Gastroesophageal sphincter (tissue), 4 donors: Measurements from ENCODE around the gene THAP11. TPM values are rescaled to one million over a fixed set of nuclear protein-coding genes. Genes with fewer than 3 reads are reported as not detected.

Source experiments
- ATAC-seq: fragments of 150-250 bp; one replicate; pipeline ENCODE4 v1.9.1; 2016; ENCODE audit warnings: mild to moderate bottlenecking, moderate library complexity
- H3K27ac ChIP-seq, 4 donors: fragments of 200-600 bp; sonication (generic) in 3 of 4; 1 replicate in 3 of 4; 2 replicates in 1 of 4; pipeline ENCODE4 v1.5.1; 2016 to 2019
- H3K27me3 ChIP-seq: fragments of 200-600 bp; sonication (generic); one replicate; pipeline ENCODE4 v1.5.1; 2019
- H3K36me3 ChIP-seq, 2 donors: fragments of 200-600 bp; sonication (generic); one replicate each; pipeline ENCODE4 v1.5.1; 2019; ENCODE audit warnings: control low read depth in 1 of 2
- H3K4me1 ChIP-seq, 3 donors: fragments of 200-600 bp; sonication (generic); 1 replicate in 2 of 3; 2 replicates in 1 of 3; pipeline ENCODE4 v1.5.1; 2016 to 2019; ENCODE audit warnings: control low read depth in 2 of 3
- H3K4me3 ChIP-seq, 2 donors: fragments of 200-600 bp; sonication (generic); one replicate each; pipeline ENCODE4 v1.5.1; 2019; ENCODE audit warnings: mild to moderate bottlenecking in 1 of 2, moderate library complexity in 1 of 2
- H3K9me3 ChIP-seq, 3 donors: fragments of 200-600 bp; sonication (generic); one replicate each; pipeline ENCODE4 v1.5.1; 2017 to 2019; ENCODE audit warnings: control low read depth in 2 of 3
- EP300 ChIP-seq: sonication (generic); formaldehyde crosslinking; IDR thresholded peaks from one replicate; pipeline ENCODE4 v1.6.1; 2017; ENCODE audit warnings: antibody characterized with exemption, mild to moderate bottlenecking
- POLR2A ChIP-seq, 2 donors: fragments of 450-650 bp; IDR thresholded peaks; one replicate each; pipeline ENCODE4 v1.6.1; 2017; ENCODE audit warnings: antibody characterized with exemption in 2 of 2, mild to moderate bottlenecking in 2 of 2, moderate library complexity in 1 of 2
- POLR2AphosphoS5 ChIP-seq: sonication (generic); formaldehyde crosslinking; IDR thresholded peaks from one replicate; pipeline ENCODE4 v1.6.1; 2017; ENCODE audit warnings: antibody characterized with exemption
- WGBS, 2 donors: methylation state at CpG; one replicate each; pipeline ENCODE4 v1.1.5; 2018; ENCODE audit warnings: low coverage in 1 of 2; 5-methylcytosine and 5-hydroxymethylcytosine counted together
- total RNA-seq, 4 donors: library from RNA; depleted of rRNA; stranded (reverse); fragments of >200 nt; gene quantifications; one replicate each; pipeline ENCODE4 v1.1.0, GENCODE V29; 2016
- TF ChIP-seq, protein P1 (sequence below), 4 experiments: fragments of 200-600 bp in 2 of 4; fragments of 450-650 bp in 2 of 4; sonication (generic) in 1 of 4; IDR thresholded peaks; one replicate each; pipeline ENCODE4 v1.5.1; 2017 to 2019; ENCODE audit warnings: antibody characterized with exemption in 4 of 4, mild to moderate bottlenecking in 2 of 4, moderate library complexity in 2 of 4

Gene THAP11
- total RNA-seq, 4 donors from 2014 or later: 52.6 to 78.0 (median 76.0) TPM

DNA sequence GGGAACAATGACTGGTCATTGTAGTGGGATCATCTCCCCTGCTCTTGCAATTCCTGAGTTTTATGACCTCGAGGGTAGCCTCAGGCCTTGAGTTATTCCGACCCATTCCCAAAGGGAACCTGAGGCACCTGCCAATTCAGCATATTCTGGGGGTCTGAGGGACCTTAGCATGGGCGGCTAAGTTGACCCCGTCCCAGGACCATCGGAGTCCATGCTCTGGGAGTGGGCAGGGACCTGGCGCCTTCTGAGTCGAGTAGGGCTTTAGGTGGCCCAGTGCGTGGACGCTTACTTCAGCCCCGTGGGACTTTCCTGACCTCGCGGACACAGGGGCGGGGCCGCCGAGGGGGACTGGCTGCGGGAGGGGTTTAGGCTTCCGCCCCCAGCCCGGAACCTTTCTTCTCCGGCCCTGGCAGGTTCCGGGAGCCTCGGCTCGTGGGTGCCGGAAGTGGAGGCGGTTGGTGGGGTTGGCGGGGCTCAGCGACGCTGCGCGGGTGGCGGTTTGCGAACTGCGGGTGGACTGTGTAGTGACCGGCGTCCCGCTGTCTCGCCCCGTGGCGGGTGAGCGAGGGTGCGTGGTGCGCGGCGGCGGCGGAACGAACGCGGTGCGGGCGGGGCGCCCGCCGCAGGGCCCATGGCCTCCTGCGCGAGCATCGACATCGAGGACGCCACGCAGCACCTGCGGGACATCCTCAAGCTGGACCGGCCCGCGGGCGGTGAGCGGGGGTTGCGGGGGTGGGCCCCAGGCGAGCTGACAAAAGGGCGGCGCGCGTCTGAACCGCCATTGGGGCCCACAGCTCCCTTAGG, 30.7 kb downstream of the THAP11 start, which contains the start of gene EDC4:
EDC4 (plus strand) TSS at position 422 of the 804 bp plus-strand sequence; CDS start at position 632, 210 bp downstream.
- Histone ChIP-seq H3K9me3 (no peaks in the 10 kb centered on the region), H3K27me3 (no peaks in the 10 kb centered on the region), H3K4me3 (peak within 1 kb of the TSS; percentile 65 to 99), H3K36me3 (peaks cover 0 to 70% of the 10 kb centered on the region in 2 donors), H3K4me1 (peaks cover 3 to 46% (median 22%) of the 10 kb centered on the region in 3 donors), H3K27ac (peak within 1 kb of the TSS; percentile 41 to 89 (median 86))
- TF ChIP-seq POLR2A (IDR thresholded peaks at IDR 0.05) (peak; percentile 65 to 78), EP300 (no peak), POLR2AphosphoS5 (peak; percentile 90)
- TF ChIP-seq, protein P1, sequence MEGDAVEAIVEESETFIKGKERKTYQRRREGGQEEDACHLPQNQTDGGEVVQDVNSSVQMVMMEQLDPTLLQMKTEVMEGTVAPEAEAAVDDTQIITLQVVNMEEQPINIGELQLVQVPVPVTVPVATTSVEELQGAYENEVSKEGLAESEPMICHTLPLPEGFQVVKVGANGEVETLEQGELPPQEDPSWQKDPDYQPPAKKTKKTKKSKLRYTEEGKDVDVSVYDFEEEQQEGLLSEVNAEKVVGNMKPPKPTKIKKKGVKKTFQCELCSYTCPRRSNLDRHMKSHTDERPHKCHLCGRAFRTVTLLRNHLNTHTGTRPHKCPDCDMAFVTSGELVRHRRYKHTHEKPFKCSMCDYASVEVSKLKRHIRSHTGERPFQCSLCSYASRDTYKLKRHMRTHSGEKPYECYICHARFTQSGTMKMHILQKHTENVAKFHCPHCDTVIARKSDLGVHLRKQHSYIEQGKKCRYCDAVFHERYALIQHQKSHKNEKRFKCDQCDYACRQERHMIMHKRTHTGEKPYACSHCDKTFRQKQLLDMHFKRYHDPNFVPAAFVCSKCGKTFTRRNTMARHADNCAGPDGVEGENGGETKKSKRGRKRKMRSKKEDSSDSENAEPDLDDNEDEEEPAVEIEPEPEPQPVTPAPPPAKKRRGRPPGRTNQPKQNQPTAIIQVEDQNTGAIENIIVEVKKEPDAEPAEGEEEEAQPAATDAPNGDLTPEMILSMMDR (IDR thresholded peaks at IDR 0.05): peak in 1 of 4 experiments; percentile 22
- peak; percentile 91 for ATAC-seq
- WGBS, 2 donors: 20% methylated on average over 1 of the region's 72 CpGs; no CpG with 5 or more reads in 1 of the 2 donors

DNA sequence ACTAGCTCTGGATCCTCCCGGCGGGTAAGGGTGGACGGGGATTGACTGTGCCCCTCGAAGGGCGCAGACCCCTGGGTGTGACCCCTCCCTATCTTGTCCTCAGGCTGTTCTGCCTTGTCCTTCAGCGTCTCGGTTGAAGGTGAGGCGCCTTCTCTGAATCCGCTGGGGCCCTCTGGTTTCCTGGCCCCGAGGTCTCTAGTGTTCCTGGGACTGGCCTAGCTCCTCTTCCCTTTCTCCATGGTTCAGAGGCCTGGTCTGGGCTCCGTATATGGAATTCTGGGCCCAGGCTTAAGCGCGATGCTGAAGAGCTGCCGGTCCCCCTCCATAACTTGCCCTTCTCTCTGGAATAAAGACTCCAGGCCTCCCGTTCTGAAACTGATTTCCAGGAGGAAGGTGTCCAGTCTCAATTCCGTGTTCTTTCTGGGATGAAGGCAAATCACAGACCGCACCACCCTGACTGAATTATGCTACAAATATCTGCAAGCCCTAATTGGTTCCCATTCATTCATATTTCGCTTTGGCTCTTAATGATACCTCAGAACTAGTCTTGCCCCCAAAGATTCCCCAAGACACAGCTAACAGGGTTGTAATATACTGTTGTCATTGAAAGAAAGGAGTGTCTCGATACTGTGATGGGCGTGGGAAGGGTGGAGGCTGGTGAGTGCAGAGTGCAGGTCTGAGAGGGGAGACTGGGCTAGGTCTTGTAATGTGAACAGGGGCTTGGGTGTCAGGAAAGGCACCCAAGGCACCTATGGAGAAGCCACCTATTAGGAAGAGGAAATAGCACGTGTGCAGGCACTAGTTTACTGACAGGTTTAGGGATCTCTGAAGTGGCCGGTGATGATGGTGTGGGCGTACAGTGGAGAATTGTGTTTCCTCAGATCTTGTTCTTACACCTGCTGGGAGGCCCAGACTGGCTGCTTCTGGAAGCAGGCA, 31.6 kb downstream of the THAP11 start:
- Histone ChIP-seq H3K27me3 (no peaks in the 10 kb centered on the region), H3K36me3 (peaks cover 0 to 70% of the 10 kb centered on the region in 2 donors), H3K4me3 (peak overlapping the region; percentile 65 to 99), H3K9me3 (no peaks in the 10 kb centered on the region), H3K27ac (peak overlapping the region; percentile 41 to 89 (median 86)), H3K4me1 (peaks cover 3 to 46% (median 22%) of the 10 kb centered on the region in 3 donors)
- ATAC-seq: no peak
- 18 to 24% methylated on average over 9 of the region's 23 CpGs for WGBS, 2 donors
- TF ChIP-seq POLR2AphosphoS5 (no peak), POLR2A (IDR thresholded peaks at IDR 0.05) (no peak), EP300 (no peak)
- TF ChIP-seq, protein P1 (IDR thresholded peaks at IDR 0.05): no peak

GRCh38 chr16:67874372-67874771, 32.3 kb downstream of the THAP11 start:
- Histone ChIP-seq H3K27me3 (no peaks in the 10 kb centered on the region), H3K4me1 (peaks cover 3 to 46% (median 22%) of the 10 kb centered on the region in 3 donors), H3K9me3 (no peaks in the 10 kb centered on the region), H3K36me3 (peaks cover 0 to 70% of the 10 kb centered on the region in 2 donors), H3K4me3 (peak overlapping the region in 1 of 2 donors; percentile 99), H3K27ac (no peak overlapping the region)
- no peak for ATAC-seq
- WGBS, 2 donors: 83% methylated on average over 1 of the region's 3 CpGs; no CpG with 5 or more reads in 1 of the 2 donors
- no peak for TF ChIP-seq POLR2A (IDR thresholded peaks at IDR 0.05)
- TF ChIP-seq, protein P1 (IDR thresholded peaks at IDR 0.05): no peak
- no peak for TF ChIP-seq POLR2AphosphoS5
- TF ChIP-seq EP300: no peak

GRCh38 chr16:67877064-67877463, 34.9 kb downstream of the THAP11 start:
- peaks cover 0 to 70% of the 10 kb centered on the region in 2 donors for H3K36me3 ChIP-seq
- H3K4me3 ChIP-seq: no peak overlapping the region
- H3K9me3 ChIP-seq: no peaks in the 10 kb centered on the region
- no peak overlapping the region for H3K27ac ChIP-seq
- peaks cover 3 to 45% (median 22%) of the 10 kb centered on the region in 3 donors for H3K4me1 ChIP-seq
- no CpG with 5 or more reads among the region's 11 CpGs for WGBS, 2 donors
- ATAC-seq: no peak
- no peak for TF ChIP-seq POLR2AphosphoS5
- no peak for TF ChIP-seq POLR2A (IDR thresholded peaks at IDR 0.05)
- TF ChIP-seq, protein P1 (IDR thresholded peaks at IDR 0.05): no peak
- TF ChIP-seq EP300: no peak
- H3K27me3 ChIP-seq: no peaks in the 10 kb centered on the region
